K562 (cell line): Measurements from ENCODE around the gene SLC25A31. TPM values are rescaled to one million over a fixed set of nuclear protein-coding genes. Genes with fewer than 3 reads are reported as not detected.

Experiments
- BDP1 ChIP-seq: IDR thresholded peaks from 3 replicates; pipeline ENCODE4 v1.6.1; 2011; ENCODE audit not compliant: insufficient read length, insufficient read depth
- E2F8 ChIP-seq: fragments of 450-650 bp; IDR thresholded peaks from 2 replicates; pipeline ENCODE4 v1.7.1; 2018; ENCODE audit warnings: mild to moderate bottlenecking, low read depth; ENCODE audit not compliant: partially characterized antibody
- ESRRB ChIP-seq: fragments of 250-450 bp; sonication (Bioruptor Pico); IDR thresholded peaks from 2 replicates; pipeline ENCODE4 v1.5.0; 2020; ENCODE audit warnings: mild to moderate bottlenecking, moderate library complexity, borderline replicate concordance
- ETV1 ChIP-seq: fragments of 450-650 bp; conservative IDR thresholded peaks from 2 replicates; pipeline ENCODE4 v1.6.1; 2016; ENCODE audit warnings: missing genetic modification characterization, control low read depth, low read depth, missing compliant biosample characterization
- ETV6 ChIP-seq, 3 experiments: fragments of 150-350 bp in 1 of 3; sonication (generic) in 1 of 3; formaldehyde crosslinking in 1 of 3; IDR thresholded peaks; 2 replicates each; pipeline versions ENCODE4 v1.6.1 to v1.8.0; 2014 to 2022; ENCODE audit warnings: borderline replicate concordance in 2 of 3, low read depth in 2 of 3, antibody characterized with exemption in 1 of 3, low read length in 1 of 3, mild to moderate bottlenecking in 1 of 3, missing genetic modification reagents in 1 of 3
- HMG20B ChIP-seq: fragments of 250-450 bp; sonication (Bioruptor Pico); IDR thresholded peaks from 2 replicates; pipeline ENCODE4 v1.5.0; 2021; ENCODE audit warnings: mild to moderate bottlenecking
- KDM2B ChIP-seq: fragments of 250-450 bp; sonication (Bioruptor Pico); IDR thresholded peaks from 2 replicates; pipeline ENCODE4 v1.8.0; 2021; ENCODE audit warnings: mild to moderate bottlenecking, moderate library complexity
- L3MBTL2 ChIP-seq: fragments of 450-650 bp; IDR thresholded peaks from 2 replicates; pipeline ENCODE4 v1.6.1; 2016; ENCODE audit warnings: mild to moderate bottlenecking, moderate library complexity
- LEF1 ChIP-seq: fragments of 450-650 bp; IDR thresholded peaks from 2 replicates; pipeline ENCODE4 v1.6.1; 2016; ENCODE audit warnings: mild to moderate bottlenecking
- NCOA1 ChIP-seq: fragments of 450-650 bp; IDR thresholded peaks from 2 replicates; pipeline ENCODE4 v1.6.1; 2016; ENCODE audit warnings: low read depth
- NR2F6 ChIP-seq: fragments of 450-650 bp; formaldehyde crosslinking; IDR thresholded peaks from 2 replicates; pipeline ENCODE4 v1.4.0; 2020; ENCODE audit warnings: mild to moderate bottlenecking
- SAFB ChIP-seq: fragments of 200-400 bp; formaldehyde crosslinking; IDR thresholded peaks from 2 replicates; pipeline ENCODE4 v1.6.1; 2017; ENCODE audit warnings: low read depth, low read length, borderline replicate concordance
- SMARCE1 ChIP-seq: fragments of 450-650 bp; IDR thresholded peaks from 2 replicates; pipeline ENCODE4 v1.7.1; 2016; ENCODE audit warnings: mild to moderate bottlenecking
- SRSF1 ChIP-seq: fragments of 200-400 bp; formaldehyde crosslinking; IDR thresholded peaks from 2 replicates; pipeline ENCODE4 v1.6.1; 2017; ENCODE audit warnings: mild to moderate bottlenecking, low read depth, low read length, moderate library complexity
- SRSF9 ChIP-seq: fragments of 200-400 bp; formaldehyde crosslinking; IDR thresholded peaks from 2 replicates; pipeline ENCODE4 v1.6.1; 2017; ENCODE audit warnings: low read depth, low read length, borderline replicate concordance
- TAF1 ChIP-seq: IDR thresholded peaks from 2 replicates; pipeline ENCODE4 v1.6.1; 2011; ENCODE audit warnings: mild to moderate bottlenecking, low read length, moderate library complexity; ENCODE audit not compliant: insufficient read depth, control insufficient read depth, severe bottlenecking; ENCODE audit errors: extremely low read depth
- ZFX ChIP-seq: sonication (generic); formaldehyde crosslinking; IDR thresholded peaks from 2 replicates; pipeline ENCODE4 v1.8.0; 2022; ENCODE audit warnings: mild to moderate bottlenecking, missing genetic modification reagents, moderate library complexity
- ZNF436 ChIP-seq: fragments of 250-450, 450-650 bp; sonication (Bioruptor Pico); formaldehyde crosslinking; IDR thresholded peaks from 2 replicates; pipeline ENCODE4 v1.7.0; 2020; ENCODE audit warnings: mild to moderate bottlenecking
- ZNF785 ChIP-seq: fragments of 250-450 bp; sonication (Bioruptor Pico); IDR thresholded peaks from 2 replicates; pipeline ENCODE4 v1.4.0; 2020; ENCODE audit warnings: mild to moderate bottlenecking
- polyA plus RNA-seq, 8 experiments: library from polyadenylated mRNA; depleted of rRNA in 4 of 8; stranded (reverse) in 5 of 8; unstranded in 3 of 8; fragments of >200 nt; fragmentation: Nextera tagmentation in 2 of 8; fragmentation: Illumina TruSeq in 1 of 8; extraction: Ambion mirVana in 2 of 8; extraction: Trizol in 1 of 8; gene quantifications; 2 replicates each; pipeline versions ENCODE4 v1.2.1 to v1.2.3, GENCODE V29; 2011 to 2014; ENCODE audit warnings: inconsistent platforms in 1 of 8, missing spikeins in 1 of 8
- total RNA-seq, 7 experiments: library from RNA; depleted of rRNA in 6 of 7; stranded (reverse); fragments of >200 nt in 6 of 7; fragmentation: Illumina TruSeq in 2 of 7; extraction: Trizol in 2 of 7; gene quantifications; 2 replicates each; pipeline versions ENCODE4 v1.2.1 to v1.2.3, GENCODE V29; 2011 to 2021; ENCODE audit warnings: low replicate concordance in 1 of 7
- TF ChIP-seq, protein P1 (sequence below): fragments of 450-650 bp; formaldehyde crosslinking; IDR thresholded peaks from 2 replicates; pipeline ENCODE4 v1.4.0; 2020; ENCODE audit warnings: mild to moderate bottlenecking

Gene SLC25A31
- total and polyA plus RNA-seq, 9 of the 15 experiments (the other 6 are each of a cell fraction or from before 2014, with no cell fraction given) = 0.07 TPM; not detected in 8

DNA sequence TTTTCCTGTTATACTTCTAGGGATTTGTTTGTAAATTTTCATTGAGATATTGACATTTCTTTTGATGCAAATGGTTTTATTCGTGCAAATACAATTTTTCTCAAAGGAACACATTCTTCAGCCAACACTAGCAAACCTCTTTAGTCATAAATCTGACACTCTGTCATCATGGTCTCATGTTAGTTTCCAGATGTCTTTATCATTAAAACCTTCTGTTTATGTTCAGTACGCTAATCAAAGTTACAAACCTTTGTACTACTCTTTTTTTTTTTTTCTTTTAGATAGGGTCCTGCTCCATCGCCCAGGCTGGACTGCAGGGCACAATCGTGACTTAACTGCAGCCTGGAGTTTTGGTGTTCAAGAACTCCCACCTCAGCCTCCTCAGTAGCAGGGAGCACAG lies 7.1 kb downstream of the SLC25A31 start (continued):
- TF ChIP-seq E2F8 = no peak
- no peak for TF ChIP-seq NR2F6
- TF ChIP-seq SRSF1 = no peak
- TF ChIP-seq ETV1 (tag) = no peak
- no peak for TF ChIP-seq KDM2B (CRISPR knock-in tag)
- no peak for TF ChIP-seq SAFB
- no peak for TF ChIP-seq NCOA1
- TF ChIP-seq LEF1 = 0 out of 2 replicates have a peak, but pooled peaks have one; percentile 27
- peak; percentile 56; the same call in 1 of the 2 replicates for TF ChIP-seq SMARCE1
- no peak for TF ChIP-seq TAF1
- no peak for TF ChIP-seq SRSF9
- TF ChIP-seq ZFX (CRISPR knock-in tag) = no peak
- no peak for TF ChIP-seq ZNF785 (CRISPR knock-in tag)
- TF ChIP-seq HMG20B (CRISPR knock-in tag) = no peak
- TF ChIP-seq ETV6 (IDR thresholded peaks at IDR 0.05; ENCODE audit: borderline replicate concordance in 1 of 2, low read depth in 2 of 2, low read length in 1 of 2) = no peak
- TF ChIP-seq ETV6 (CRISPR knock-in tag; IDR thresholded peaks at IDR 0.05; ENCODE audit: borderline replicate concordance) = no peak
- TF ChIP-seq BDP1 = no peak
- no peak for TF ChIP-seq ESRRB (CRISPR knock-in tag)
- no peak for TF ChIP-seq ZNF436 (CRISPR knock-in tag)
- TF ChIP-seq, protein P1, sequence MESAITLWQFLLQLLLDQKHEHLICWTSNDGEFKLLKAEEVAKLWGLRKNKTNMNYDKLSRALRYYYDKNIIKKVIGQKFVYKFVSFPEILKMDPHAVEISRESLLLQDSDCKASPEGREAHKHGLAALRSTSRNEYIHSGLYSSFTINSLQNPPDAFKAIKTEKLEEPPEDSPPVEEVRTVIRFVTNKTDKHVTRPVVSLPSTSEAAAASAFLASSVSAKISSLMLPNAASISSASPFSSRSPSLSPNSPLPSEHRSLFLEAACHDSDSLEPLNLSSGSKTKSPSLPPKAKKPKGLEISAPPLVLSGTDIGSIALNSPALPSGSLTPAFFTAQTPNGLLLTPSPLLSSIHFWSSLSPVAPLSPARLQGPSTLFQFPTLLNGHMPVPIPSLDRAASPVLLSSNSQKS (CRISPR knock-in tag) = no peak
- TF ChIP-seq L3MBTL2 = no peak
